HEK293 (cell line): ENCODE measurements around the gene PHKA1.
A peak's percentile ranks its signal among the peaks of the same experiment; 100 is the strongest.

ENCODE experiments used
- CTCF ChIA-PET: fragments of 350-600 bp; formaldehyde crosslinking; extraction: SDS; loops from one replicate; lab custom pipeline; 2021; ENCODE audit warnings: antibody characterized with exemption; lab: Yijun Ruan, JAX
- POLR2A ChIA-PET: fragments of 300-600 bp; formaldehyde crosslinking; extraction: SDS; loops from one replicate; lab custom pipeline; 2020; ENCODE audit warnings: antibody characterized with exemption, inconsistent platforms; lab: Yijun Ruan, JAX
- H3K27ac ChIP-seq: fragments of 200-500 bp; sonication (Bioruptor generic); 2 replicates; pipeline ENCODE4 v1.5.1; 2014; ENCODE audit warnings: low read depth, low read length, control low read depth, inconsistent platforms; ENCODE audit errors: extremely low read depth
- H3K36me3 ChIP-seq, 2 experiments: fragments of 200-500 bp in 1 of 2; sonication (Bioruptor generic) in 1 of 2; 1 replicate in 1 of 2; 2 replicates in 1 of 2; pipeline ENCODE4 v1.5.1; 2014 to 2017; ENCODE audit warnings: inconsistent platforms in 2 of 2, low read length in 2 of 2; ENCODE audit not compliant: control insufficient read depth in 2 of 2, insufficient read depth in 1 of 2
- H3K4me1 ChIP-seq: fragments of 200-500 bp; sonication (Bioruptor generic); 2 replicates; pipeline ENCODE4 v1.5.1; 2014; ENCODE audit warnings: mild to moderate bottlenecking, low read length, inconsistent platforms; ENCODE audit not compliant: control insufficient read depth, insufficient read depth
- H3K4me3 ChIP-seq: 2 replicates; pipeline ENCODE4 v1.5.1; 2011; ENCODE audit warnings: low read depth, mild to moderate bottlenecking, control low read depth, low read length, moderate library complexity
- H3K9me3 ChIP-seq: fragments of 200-500 bp; sonication (Bioruptor generic); 2 replicates; pipeline ENCODE4 v1.5.1; 2014; ENCODE audit warnings: low read depth, low read length, inconsistent platforms; ENCODE audit not compliant: control insufficient read depth, insufficient read depth
- RBAK ChIP-seq: fragments of 450-650 bp; formaldehyde crosslinking; IDR thresholded peaks from 2 replicates; pipeline ENCODE4 v1.5.1; 2016; ENCODE audit warnings: missing biosample characterization, missing genetic modification characterization
- WT1 ChIP-seq: fragments of 450-650 bp; formaldehyde crosslinking; IDR thresholded peaks from 2 replicates; pipeline ENCODE4 v1.5.1; 2016; ENCODE audit warnings: missing biosample characterization, missing genetic modification characterization
- ZFP3 ChIP-seq: fragments of 450-650 bp; formaldehyde crosslinking; IDR thresholded peaks from 2 replicates; pipeline ENCODE4 v1.5.1; 2016; ENCODE audit warnings: low read depth, missing biosample characterization, missing genetic modification characterization
- ZNF37A ChIP-seq: fragments of 450-650 bp; IDR thresholded peaks from 2 replicates; pipeline ENCODE4 v1.5.1; 2018; ENCODE audit warnings: missing biosample characterization, missing genetic modification characterization
- ZNF510 ChIP-seq: fragments of 450-650 bp; formaldehyde crosslinking; IDR thresholded peaks from 2 replicates; pipeline ENCODE4 v1.5.1; 2018; ENCODE audit warnings: mild to moderate bottlenecking, missing genetic modification characterization, missing biosample characterization; ENCODE audit not compliant: insufficient replicate concordance
- ZNF561 ChIP-seq: fragments of 450-650 bp; IDR thresholded peaks from 2 replicates; pipeline ENCODE4 v1.5.1; 2018; ENCODE audit warnings: missing biosample characterization, missing genetic modification characterization, borderline replicate concordance
- ZNF585B ChIP-seq: fragments of 450-650 bp; formaldehyde crosslinking; IDR thresholded peaks from 2 replicates; pipeline ENCODE4 v1.5.1; 2016; ENCODE audit warnings: missing biosample characterization, missing genetic modification characterization
- ZNF600 ChIP-seq: fragments of 450-650 bp; formaldehyde crosslinking; IDR thresholded peaks from 2 replicates; pipeline ENCODE4 v1.5.1; 2016; ENCODE audit warnings: missing biosample characterization, missing genetic modification characterization
- ZNF654 ChIP-seq: fragments of 450-650 bp; formaldehyde crosslinking; IDR thresholded peaks from 2 replicates; pipeline ENCODE4 v1.5.1; 2016; ENCODE audit warnings: low read depth, missing biosample characterization, missing genetic modification characterization
- ZNF660 ChIP-seq: fragments of 450-650 bp; IDR thresholded peaks from 2 replicates; pipeline ENCODE4 v1.5.1; 2018; ENCODE audit warnings: missing biosample characterization, mild to moderate bottlenecking, missing genetic modification characterization
- ZSCAN30 ChIP-seq: fragments of 450-650 bp; IDR thresholded peaks from 2 replicates; pipeline ENCODE4 v1.5.1; 2018; ENCODE audit warnings: missing biosample characterization, mild to moderate bottlenecking, missing genetic modification characterization, moderate library complexity
- TF ChIP-seq, protein P1 (sequence below): fragments of 450-650 bp; formaldehyde crosslinking; IDR thresholded peaks from 2 replicates; pipeline ENCODE4 v1.5.1; 2016; ENCODE audit warnings: missing biosample characterization, missing genetic modification characterization
- TF ChIP-seq, protein P2 (sequence below): IDR thresholded peaks from 2 replicates; pipeline ENCODE4 v1.6.1; 2011; ENCODE audit warnings: mild to moderate bottlenecking, low read depth, low read length, borderline replicate concordance
- TF ChIP-seq, protein P3 (sequence below): fragments of 450-650 bp; formaldehyde crosslinking; IDR thresholded peaks from 2 replicates; pipeline ENCODE4 v1.5.1; 2017; ENCODE audit warnings: missing biosample characterization, mild to moderate bottlenecking, missing genetic modification characterization, moderate library complexity
- TF ChIP-seq, protein P4 (sequence below): fragments of 450-650 bp; formaldehyde crosslinking; IDR thresholded peaks from 2 replicates; pipeline ENCODE4 v1.5.1; 2017; ENCODE audit warnings: missing biosample characterization, missing genetic modification characterization
- TF ChIP-seq, protein P5 (sequence below): fragments of 450-650 bp; formaldehyde crosslinking; IDR thresholded peaks from 2 replicates; pipeline ENCODE4 v1.5.1; 2016; ENCODE audit warnings: missing biosample characterization, missing genetic modification characterization
- TF ChIP-seq, protein P6 (sequence below): fragments of 450-650 bp; formaldehyde crosslinking; IDR thresholded peaks from 2 replicates; pipeline ENCODE4 v1.5.1; 2017; ENCODE audit warnings: missing biosample characterization, missing genetic modification characterization

The PHKA1 gene

DNA sequence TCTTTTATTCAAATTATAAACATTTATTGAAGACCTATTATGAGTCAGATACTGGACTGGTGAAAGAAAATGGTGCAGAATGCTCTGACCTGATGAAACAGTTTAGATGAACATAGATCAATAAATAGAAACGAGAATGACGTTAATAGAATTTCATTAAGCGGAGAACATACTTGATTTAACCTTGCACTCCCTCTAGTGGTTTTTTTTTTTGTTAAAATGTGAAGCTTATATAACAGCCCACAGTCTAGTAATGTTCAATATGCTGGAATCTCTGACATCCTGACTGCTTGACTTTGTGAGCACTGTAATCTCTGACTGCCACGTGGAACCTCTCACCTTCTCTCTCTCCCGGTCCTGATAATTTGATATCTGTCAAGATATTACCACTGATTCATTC is 173.8 kb downstream of the PHKA1 start:
- Histone ChIP-seq H3K36me3 (peaks cover 0 to 13% of the 10 kb centered on the region in 2 experiments; a peak in 2 of 3 replicates), H3K4me3 (no peak overlapping the region), H3K9me3 (no peaks in the 10 kb centered on the region), H3K27ac (no peak overlapping the region), H3K4me1 (no peaks in the 10 kb centered on the region)
- POLR2A ChIA-PET, result interaction anchor here (0.6 to 1.2 kb wide), 2 partner anchors 263 to 630 kb away, joined by 4 read pairs; partner anchors contain the start of genes NHSL2 and RPS4X
- CTCF ChIA-PET, result interaction anchor here (0.5 to 7.3 kb wide), 17 partner anchors 8 to 1123 kb away, joined by 3 to 87 read pairs (median 4); partner anchors contain the start of gene RPS4X
- TF ChIP-seq ZNF510 (tag by site-specific recombination) (peak; percentile 34), ZFP3 (tag by site-specific recombination) (no peak), ZNF654 (tag by site-specific recombination) (peak; percentile 67), ZNF660 (tag by site-specific recombination) (0 out of 2 replicates have a peak, but pooled peaks have one; percentile 25)

DNA sequence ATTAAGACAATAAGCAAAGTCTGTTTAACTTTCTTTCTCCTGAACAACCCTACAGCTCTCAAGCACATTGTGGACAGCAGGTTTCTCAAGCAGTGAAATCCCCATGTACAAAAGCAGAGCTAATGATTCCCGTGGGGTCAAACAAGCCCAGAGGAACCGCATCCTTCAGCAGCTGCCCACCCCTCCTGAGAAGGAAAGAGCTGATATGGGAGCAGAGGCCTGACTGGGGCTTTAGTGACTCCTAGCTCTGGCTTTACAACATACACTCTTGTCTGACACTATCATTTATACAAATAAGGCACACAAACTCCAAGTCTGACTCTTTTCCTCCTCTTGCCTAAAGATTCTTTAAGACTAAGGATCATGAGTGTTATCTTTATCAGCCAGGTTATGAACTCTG is 174.3 kb downstream of the PHKA1 start:
- H3K36me3 ChIP-seq, result peaks cover 0 to 13% of the 10 kb centered on the region in 2 experiments; a peak in 2 of 3 replicates
- H3K4me3 ChIP-seq, result no peak overlapping the region
- TF ChIP-seq ZNF37A (tag by site-specific recombination), result no peak
- TF ChIP-seq, protein P1, sequence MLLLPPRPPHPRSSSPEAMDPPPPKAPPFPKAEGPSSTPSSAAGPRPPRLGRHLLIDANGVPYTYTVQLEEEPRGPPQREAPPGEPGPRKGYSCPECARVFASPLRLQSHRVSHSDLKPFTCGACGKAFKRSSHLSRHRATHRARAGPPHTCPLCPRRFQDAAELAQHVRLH, result no peak
- TF ChIP-seq ZSCAN30 (tag by site-specific recombination), result no peak
- TF ChIP-seq ZNF600, result no peak
- TF ChIP-seq, protein P2, sequence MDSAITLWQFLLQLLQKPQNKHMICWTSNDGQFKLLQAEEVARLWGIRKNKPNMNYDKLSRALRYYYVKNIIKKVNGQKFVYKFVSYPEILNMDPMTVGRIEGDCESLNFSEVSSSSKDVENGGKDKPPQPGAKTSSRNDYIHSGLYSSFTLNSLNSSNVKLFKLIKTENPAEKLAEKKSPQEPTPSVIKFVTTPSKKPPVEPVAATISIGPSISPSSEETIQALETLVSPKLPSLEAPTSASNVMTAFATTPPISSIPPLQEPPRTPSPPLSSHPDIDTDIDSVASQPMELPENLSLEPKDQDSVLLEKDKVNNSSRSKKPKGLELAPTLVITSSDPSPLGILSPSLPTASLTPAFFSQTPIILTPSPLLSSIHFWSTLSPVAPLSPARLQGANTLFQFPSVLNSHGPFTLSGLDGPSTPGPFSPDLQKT, result no peak
- TF ChIP-seq ZNF561 (tag by site-specific recombination), result no peak
- no peak for TF ChIP-seq WT1
- no peak for TF ChIP-seq ZNF654 (tag by site-specific recombination)
- no peak for TF ChIP-seq ZNF585B (tag by site-specific recombination)
- TF ChIP-seq, protein P3, sequence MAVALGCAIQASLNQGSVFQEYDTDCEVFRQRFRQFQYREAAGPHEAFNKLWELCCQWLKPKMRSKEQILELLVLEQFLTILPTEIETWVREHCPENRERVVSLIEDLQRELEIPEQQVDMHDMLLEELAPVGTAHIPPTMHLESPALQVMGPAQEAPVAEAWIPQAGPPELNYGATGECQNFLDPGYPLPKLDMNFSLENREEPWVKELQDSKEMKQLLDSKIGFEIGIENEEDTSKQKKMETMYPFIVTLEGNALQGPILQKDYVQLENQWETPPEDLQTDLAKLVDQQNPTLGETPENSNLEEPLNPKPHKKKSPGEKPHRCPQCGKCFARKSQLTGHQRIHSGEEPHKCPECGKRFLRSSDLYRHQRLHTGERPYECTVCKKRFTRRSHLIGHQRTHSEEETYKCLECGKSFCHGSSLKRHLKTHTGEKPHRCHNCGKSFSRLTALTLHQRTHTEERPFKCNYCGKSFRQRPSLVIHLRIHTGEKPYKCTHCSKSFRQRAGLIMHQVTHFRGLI, result no peak
- ChIA-PET CTCF (interaction anchor here (0.5 to 7.3 kb wide), 12 partner anchors 9 to 302 kb away, joined by 3 to 87 read pairs (median 3); partner anchors contain the start of gene RPS4X), POLR2A (interaction anchor here (0.6 to 1.2 kb wide), 2 partner anchors 263 to 629 kb away, joined by 4 read pairs; partner anchors contain the start of genes NHSL2 and RPS4X)
- H3K4me1 ChIP-seq, result no peaks in the 10 kb centered on the region
- H3K27ac ChIP-seq, result no peak overlapping the region
- no peaks in the 10 kb centered on the region for H3K9me3 ChIP-seq

DNA sequence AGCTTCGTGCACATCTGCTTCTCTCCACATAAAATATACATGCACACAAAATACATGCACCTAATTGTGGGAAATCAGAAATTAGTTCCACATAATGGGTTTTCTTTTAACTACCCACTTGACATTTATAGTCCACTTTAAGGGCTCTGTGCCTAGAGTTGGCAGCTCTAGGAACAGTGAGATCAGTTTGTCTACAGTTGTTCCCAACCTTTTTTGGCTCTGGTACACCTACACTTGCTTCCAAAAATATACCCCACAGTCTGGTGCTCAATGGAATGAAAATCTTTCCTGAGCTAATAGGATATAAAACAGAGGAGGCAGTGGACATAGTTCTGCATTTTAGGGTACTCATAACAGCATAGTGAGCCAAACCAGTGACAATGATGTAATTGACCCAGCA is 177.6 kb downstream of the PHKA1 start:
- Histone ChIP-seq H3K4me1 (no peaks in the 10 kb centered on the region), H3K36me3 (no peaks in the 10 kb centered on the region; a peak in 1 of 3 replicates), H3K27ac (no peak overlapping the region), H3K9me3 (no peaks in the 10 kb centered on the region), H3K4me3 (no peak overlapping the region)
- ChIA-PET POLR2A (no interaction called here), CTCF (interaction anchor here (1.6 to 7.3 kb wide), 5 partner anchors 10 to 538 kb away, joined by 3 to 87 read pairs (median 5); partner anchors contain the start of gene RPS4X)
- TF ChIP-seq, protein P4, sequence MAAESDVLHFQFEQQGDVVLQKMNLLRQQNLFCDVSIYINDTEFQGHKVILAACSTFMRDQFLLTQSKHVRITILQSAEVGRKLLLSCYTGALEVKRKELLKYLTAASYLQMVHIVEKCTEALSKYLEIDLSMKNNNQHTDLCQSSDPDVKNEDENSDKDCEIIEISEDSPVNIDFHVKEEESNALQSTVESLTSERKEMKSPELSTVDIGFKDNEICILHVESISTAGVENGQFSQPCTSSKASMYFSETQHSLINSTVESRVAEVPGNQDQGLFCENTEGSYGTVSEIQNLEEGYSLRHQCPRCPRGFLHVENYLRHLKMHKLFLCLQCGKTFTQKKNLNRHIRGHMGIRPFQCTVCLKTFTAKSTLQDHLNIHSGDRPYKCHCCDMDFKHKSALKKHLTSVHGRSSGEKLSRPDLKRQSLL (tag by site-specific recombination), result 0 out of 2 replicates have a peak, but pooled peaks have one; percentile 8
- TF ChIP-seq, protein P5, sequence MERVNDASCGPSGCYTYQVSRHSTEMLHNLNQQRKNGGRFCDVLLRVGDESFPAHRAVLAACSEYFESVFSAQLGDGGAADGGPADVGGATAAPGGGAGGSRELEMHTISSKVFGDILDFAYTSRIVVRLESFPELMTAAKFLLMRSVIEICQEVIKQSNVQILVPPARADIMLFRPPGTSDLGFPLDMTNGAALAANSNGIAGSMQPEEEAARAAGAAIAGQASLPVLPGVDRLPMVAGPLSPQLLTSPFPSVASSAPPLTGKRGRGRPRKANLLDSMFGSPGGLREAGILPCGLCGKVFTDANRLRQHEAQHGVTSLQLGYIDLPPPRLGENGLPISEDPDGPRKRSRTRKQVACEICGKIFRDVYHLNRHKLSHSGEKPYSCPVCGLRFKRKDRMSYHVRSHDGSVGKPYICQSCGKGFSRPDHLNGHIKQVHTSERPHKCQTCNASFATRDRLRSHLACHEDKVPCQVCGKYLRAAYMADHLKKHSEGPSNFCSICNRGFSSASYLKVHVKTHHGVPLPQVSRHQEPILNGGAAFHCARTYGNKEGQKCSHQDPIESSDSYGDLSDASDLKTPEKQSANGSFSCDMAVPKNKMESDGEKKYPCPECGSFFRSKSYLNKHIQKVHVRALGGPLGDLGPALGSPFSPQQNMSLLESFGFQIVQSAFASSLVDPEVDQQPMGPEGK (tag by site-specific recombination), result no peak
- TF ChIP-seq WT1, result no peak
- TF ChIP-seq, protein P6, sequence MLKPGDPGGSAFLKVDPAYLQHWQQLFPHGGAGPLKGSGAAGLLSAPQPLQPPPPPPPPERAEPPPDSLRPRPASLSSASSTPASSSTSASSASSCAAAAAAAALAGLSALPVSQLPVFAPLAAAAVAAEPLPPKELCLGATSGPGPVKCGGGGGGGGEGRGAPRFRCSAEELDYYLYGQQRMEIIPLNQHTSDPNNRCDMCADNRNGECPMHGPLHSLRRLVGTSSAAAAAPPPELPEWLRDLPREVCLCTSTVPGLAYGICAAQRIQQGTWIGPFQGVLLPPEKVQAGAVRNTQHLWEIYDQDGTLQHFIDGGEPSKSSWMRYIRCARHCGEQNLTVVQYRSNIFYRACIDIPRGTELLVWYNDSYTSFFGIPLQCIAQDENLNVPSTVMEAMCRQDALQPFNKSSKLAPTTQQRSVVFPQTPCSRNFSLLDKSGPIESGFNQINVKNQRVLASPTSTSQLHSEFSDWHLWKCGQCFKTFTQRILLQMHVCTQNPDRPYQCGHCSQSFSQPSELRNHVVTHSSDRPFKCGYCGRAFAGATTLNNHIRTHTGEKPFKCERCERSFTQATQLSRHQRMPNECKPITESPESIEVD, result peak; percentile 68
- no peak for TF ChIP-seq RBAK (tag by site-specific recombination)
